Natural killer cell (primary cell): ENCODE results near the gene LGI4. TPM values are rescaled to one million over a fixed set of nuclear protein-coding genes. Genes with fewer than 3 reads are reported as not detected.

ENCODE experiments used
- ATAC-seq, 3 donors: fragments of 150-1000 bp in 2 of 3; fragments of 200-7000 bp in 1 of 3; cut with Tn5 transposase; 1 replicate in 1 of 3; 2 replicates in 2 of 3; pipeline ENCODE4 v1.10.0; 2021; ENCODE audit warnings: mild to moderate bottlenecking in 2 of 3, moderate library complexity in 2 of 3
- DNase-seq, 2 donors: peaks; one replicate each; pipeline versions ENCODE4 v3.0.0 to v3.0.0-alpha.2; 2013 to 2021; ENCODE audit warnings: mixed read lengths in 1 of 2
- H3K27ac ChIP-seq: one replicate; pipeline ENCODE4 v1.5.1; 2013; ENCODE audit warnings: mild to moderate bottlenecking, low read length
- H3K27me3 ChIP-seq: one replicate; pipeline ENCODE4 v1.6.1; 2013; ENCODE audit warnings: low read length; ENCODE audit not compliant: control insufficient read depth, insufficient read depth
- H3K36me3 ChIP-seq: one replicate; pipeline ENCODE4 v1.6.1; 2013; ENCODE audit warnings: low read length; ENCODE audit not compliant: control insufficient read depth, insufficient read depth
- H3K4me1 ChIP-seq: one replicate; pipeline ENCODE4 v1.6.1; 2013; ENCODE audit warnings: low read length; ENCODE audit not compliant: control insufficient read depth, insufficient read depth
- H3K4me3 ChIP-seq: one replicate; pipeline ENCODE4 v1.5.1; 2013; ENCODE audit warnings: low read length
- H3K9me3 ChIP-seq: one replicate; pipeline ENCODE4 v1.6.1; 2013; ENCODE audit warnings: low read length; ENCODE audit not compliant: control insufficient read depth, insufficient read depth
- H3K27ac Mint-ChIP-seq, 2 donors: one replicate each; pipeline ENCODE4 v1.8.0; 2022; ENCODE audit warnings: mild to moderate bottlenecking in 2 of 2, mixed read lengths in 2 of 2, moderate library complexity in 1 of 2
- H3K27me3 Mint-ChIP-seq, 2 donors: one replicate each; pipeline ENCODE4 v1.8.0; 2022; ENCODE audit warnings: low read depth in 2 of 2, mixed read lengths in 2 of 2
- H3K36me3 Mint-ChIP-seq: one replicate; pipeline ENCODE4 v1.8.0; 2022; ENCODE audit warnings: mixed read lengths
- H3K4me1 Mint-ChIP-seq, 2 donors: one replicate each; pipeline ENCODE4 v1.8.0; 2022; ENCODE audit warnings: mixed read lengths in 2 of 2
- H3K4me3 Mint-ChIP-seq: one replicate; pipeline ENCODE4 v1.8.0; 2022; ENCODE audit warnings: mild to moderate bottlenecking, moderate library complexity, mixed read lengths
- H3K9me3 Mint-ChIP-seq, 2 donors: one replicate each; pipeline ENCODE4 v1.8.0; 2022; ENCODE audit warnings: mixed read lengths in 2 of 2
- CTCF ChIP-seq: fragments of 200-600 bp; IDR thresholded peaks from one replicate; pipeline ENCODE4 v1.8.0; 2022; ENCODE audit warnings: antibody characterized with exemption
- WGBS: methylation state at CpG from one replicate; pipeline ENCODE4 v1.1.7; 2013; ENCODE audit warnings: missing lambda C conversion rate; ENCODE audit not compliant: insufficient coverage; 5-methylcytosine and 5-hydroxymethylcytosine counted together
- intact Hi-C: fragments of 100-400 bp; cut with micrococcal nuclease; formaldehyde crosslinking; loops from one replicate; pipeline ENCODE4 v1.14.2; 2022
- total RNA-seq, 4 donors: library from RNA; stranded (reverse); fragments of 120-200 nt in 1 of 4; gene quantifications; one replicate each; pipeline versions ENCODE4 v1.2.3 to v1.2.4, GENCODE V29; 2013 to 2022

Gene LGI4
- total RNA-seq, 3 donors from 2014 or later (not counting 1 experiment from before 2014, with no cell fraction given) = 0.49 to 0.72 TPM; not detected in 1

GRCh38 chr19:35083691-35084508, 51.0 kb downstream of the LGI4 start:
- no peaks in the 10 kb centered on the region for H3K36me3 Mint-ChIP-seq
- Histone ChIP-seq H3K36me3 (no peaks in the 10 kb centered on the region), H3K27ac (peak overlapping the region; percentile 41), H3K9me3 (no peaks in the 10 kb centered on the region), H3K4me1 (peaks cover 39% of the 10 kb centered on the region), H3K27me3 (no peaks in the 10 kb centered on the region), H3K4me3 (no peak overlapping the region)
- peaks cover 17 to 18% of the 10 kb centered on the region in 2 donors for H3K4me1 Mint-ChIP-seq
- no peak for TF ChIP-seq CTCF
- peaks cover 0 to 3% of the 10 kb centered on the region in 2 donors for H3K27me3 Mint-ChIP-seq
- intact Hi-C loops = no loop called here
- ATAC-seq = no peak
- WGBS = 74% methylated on average over 15 of the region's 15 CpGs
- H3K4me3 Mint-ChIP-seq = no peak overlapping the region
- H3K27ac Mint-ChIP-seq = no peak overlapping the region
- H3K9me3 Mint-ChIP-seq = no peaks in the 10 kb centered on the region
- no peak for DNase-seq

GRCh38 chr19:35081201-35081600, 53.7 kb downstream of the LGI4 start:
- no peak for TF ChIP-seq CTCF
- Histone ChIP-seq H3K27ac (no peak overlapping the region), H3K4me3 (no peak overlapping the region), H3K27me3 (no peaks in the 10 kb centered on the region), H3K4me1 (peaks cover 40% of the 10 kb centered on the region), H3K36me3 (no peaks in the 10 kb centered on the region), H3K9me3 (no peaks in the 10 kb centered on the region)
- no peak for DNase-seq
- WGBS = 84% methylated on average over 6 of the region's 6 CpGs
- Mint-ChIP-seq H3K9me3 (no peaks in the 10 kb centered on the region), H3K4me3 (no peak overlapping the region), H3K4me1 (peaks cover 8 to 27% of the 10 kb centered on the region in 2 donors), H3K27ac (no peak overlapping the region), H3K36me3 (no peaks in the 10 kb centered on the region), H3K27me3 (peaks cover 0 to 14% of the 10 kb centered on the region in 2 donors)
- intact Hi-C loops = no loop called here
- no peak for ATAC-seq

GRCh38 chr19:35080613-35081170, 54.2 kb downstream of the LGI4 start:
- DNase-seq (no peak), ATAC-seq (no peak)
- Histone ChIP-seq H3K27ac (no peak overlapping the region), H3K9me3 (no peaks in the 10 kb centered on the region), H3K27me3 (no peaks in the 10 kb centered on the region), H3K36me3 (no peaks in the 10 kb centered on the region), H3K4me3 (no peak overlapping the region), H3K4me1 (peaks cover 40% of the 10 kb centered on the region)
- Mint-ChIP-seq H3K4me1 (peaks cover 3 to 22% of the 10 kb centered on the region in 2 donors), H3K27me3 (peaks cover 0 to 14% of the 10 kb centered on the region in 2 donors), H3K9me3 (no peaks in the 10 kb centered on the region), H3K27ac (no peak overlapping the region), H3K36me3 (no peaks in the 10 kb centered on the region), H3K4me3 (no peak overlapping the region)
- intact Hi-C loops = no loop called here
- no peak for TF ChIP-seq CTCF
- WGBS = 92% methylated on average over 16 of the region's 16 CpGs
